Colon (tissue), 2 donors: ENCODE results near the gene CORO1C.

ENCODE experiments used
- FAIRE-seq: peaks from 2 replicates; lab custom pipeline; 2012; peaks lifted over from hg19 to GRCh38; lab: Jason Lieb, UNC
- donor health status: control.
- donor health status: control.

CORO1C gene

DNA sequence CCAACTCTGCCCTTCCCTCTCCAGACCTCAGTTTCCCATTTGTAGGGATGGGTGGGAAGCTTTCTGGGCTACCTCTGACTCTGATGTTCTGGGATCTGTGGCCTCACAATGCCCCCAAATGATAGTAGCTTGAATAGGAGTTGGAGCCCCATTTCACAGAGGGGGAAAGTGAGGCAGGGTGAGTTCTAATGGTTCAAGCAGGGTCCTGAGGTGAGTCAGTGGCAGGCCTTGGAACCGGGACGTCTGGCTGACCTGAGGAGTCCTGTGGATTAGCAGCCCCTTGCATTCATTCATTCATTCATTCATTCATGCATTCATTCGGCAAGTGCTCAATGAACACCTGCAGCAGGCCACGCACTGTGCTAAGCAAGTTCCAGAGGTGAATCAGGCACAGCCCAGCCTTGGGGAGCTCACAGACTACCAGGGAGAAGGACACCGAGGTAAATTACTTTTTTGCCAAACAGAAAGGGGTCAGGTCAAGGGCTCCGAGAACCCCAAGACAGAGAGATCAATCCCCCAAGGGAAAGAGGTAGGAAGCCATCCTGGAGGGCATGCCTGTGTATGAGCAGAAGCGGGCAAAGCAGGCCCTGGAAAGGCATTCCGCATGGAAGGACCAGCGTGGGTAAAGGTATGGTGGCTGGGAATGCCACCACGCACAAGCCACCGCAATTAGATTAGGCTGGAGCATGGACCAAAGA, 132.6 kb downstream of the CORO1C start:
- FAIRE-seq: no peak

DNA sequence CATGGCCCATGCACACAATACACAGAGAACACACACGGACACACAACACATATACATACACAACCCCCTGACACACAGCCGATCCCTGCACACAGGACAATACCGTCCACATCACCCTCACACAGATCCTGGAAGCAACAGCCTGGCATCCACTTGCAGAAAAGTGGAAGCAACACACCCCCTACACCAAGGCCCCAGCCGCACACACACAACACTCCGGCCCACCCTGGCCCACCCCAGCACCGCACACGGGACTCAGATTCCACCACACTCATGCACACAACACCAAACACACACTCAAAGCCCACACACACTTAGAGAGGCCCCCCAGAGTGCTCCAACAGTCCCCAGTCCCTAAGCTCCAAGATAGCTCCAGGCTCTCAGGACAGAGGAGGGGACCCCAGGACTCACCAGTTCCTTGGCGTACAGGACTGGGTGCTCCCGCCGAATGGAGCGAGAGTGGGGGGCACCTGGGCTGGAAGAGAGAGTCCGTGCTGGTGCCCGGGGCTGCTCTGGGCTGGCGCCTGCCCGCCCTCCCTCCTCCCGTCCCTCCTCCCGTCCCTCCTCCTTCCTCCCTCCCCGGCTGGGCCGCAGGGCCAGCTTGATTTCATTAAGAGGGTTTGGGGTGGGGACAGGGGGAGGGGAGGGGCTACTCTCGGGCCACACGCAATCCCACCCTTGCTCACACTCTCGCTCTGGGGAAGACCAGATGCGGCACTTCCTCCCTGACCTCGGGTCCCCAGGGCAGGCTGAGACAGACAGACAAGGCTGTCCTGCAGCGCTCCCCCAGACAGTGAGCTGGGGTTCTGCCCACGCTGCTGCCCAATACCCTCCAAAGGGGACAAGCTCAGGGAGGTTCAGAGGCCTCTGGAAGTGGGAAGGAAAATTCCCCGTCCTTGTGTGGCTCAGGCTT, 133.5 kb downstream of the CORO1C start, which contains the start of gene TMEM119:
Gene TMEM119, minus strand, starts transcription at position 526 of the 913 bp plus-strand sequence. CDS start 5,701 bp downstream, outside the sequence.
- FAIRE-seq: no peak

DNA sequence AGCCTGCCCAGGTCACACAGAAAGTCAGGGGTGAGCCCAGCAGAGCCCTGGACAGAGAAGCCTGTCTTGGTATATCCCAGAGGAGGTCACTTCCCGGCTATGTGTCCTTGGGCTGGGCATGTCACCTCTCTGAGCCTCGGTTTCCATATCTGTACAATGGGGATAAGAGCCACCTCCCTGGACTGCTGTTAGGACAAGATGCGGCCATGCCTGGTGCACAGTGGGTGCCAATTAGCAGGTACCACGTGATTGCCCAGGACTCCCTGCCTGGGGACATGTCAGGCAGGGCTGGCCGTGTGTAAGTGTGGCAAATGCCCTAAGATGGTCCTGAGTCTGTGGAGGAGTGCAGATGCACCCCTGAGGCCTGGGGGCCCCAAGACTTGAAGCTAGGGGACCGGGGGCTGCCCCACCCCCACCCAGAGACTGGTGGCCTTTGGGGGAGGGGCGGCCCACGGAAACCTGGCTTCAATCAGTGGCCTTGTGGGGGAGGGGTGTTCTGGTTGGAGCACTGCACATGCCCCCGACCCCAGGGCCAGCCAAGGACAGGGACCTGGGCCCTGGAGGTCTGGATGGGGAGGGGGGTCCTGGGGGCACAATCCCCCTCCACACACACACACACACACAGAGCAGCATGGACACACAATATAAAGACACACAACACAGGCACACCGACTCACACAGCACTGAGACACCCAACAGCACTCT, 134.3 kb downstream of the CORO1C start:
- FAIRE-seq: no peak

DNA sequence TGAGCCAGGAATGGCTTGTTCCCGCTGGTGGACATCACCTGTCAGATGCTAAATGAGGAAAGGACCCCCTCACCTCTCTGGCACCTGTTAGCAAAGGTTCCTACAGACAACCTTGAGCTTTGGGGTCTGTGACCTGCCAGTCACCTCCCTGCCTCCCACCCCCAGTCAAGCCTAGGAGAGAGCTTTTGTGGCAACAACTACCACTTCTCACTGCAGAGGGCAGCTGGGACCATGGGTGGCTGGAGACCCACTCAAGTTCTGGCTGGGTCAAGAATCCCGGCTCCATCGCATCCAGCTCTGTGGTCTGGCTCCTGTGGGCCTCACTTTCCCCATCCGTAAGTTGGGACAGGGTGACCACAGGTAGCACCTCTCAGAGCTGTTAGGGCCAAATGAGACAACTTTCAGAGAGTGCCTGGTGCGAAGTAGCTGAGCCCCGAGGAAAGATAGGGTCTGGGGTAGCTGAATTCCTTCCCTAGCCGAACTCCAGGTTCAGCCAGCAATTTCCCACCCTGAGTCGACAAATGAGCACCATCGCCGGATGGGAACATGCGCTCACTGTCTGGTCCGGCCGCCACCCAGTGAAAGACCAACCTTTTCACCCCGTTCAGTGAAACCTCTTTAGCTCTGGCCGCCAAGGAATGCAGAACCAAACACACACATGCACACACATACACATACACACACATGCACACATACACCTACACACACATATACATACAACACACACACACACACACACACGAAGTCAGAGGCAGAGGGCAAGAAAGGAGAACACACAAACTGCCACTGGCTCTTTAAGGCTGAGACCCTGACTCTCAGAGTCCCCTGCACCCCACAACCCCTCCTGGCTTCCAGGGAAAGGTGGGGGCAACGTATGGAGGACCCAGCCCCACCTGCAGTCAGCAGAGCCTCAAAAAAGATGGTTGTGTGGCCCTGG, 135.3 kb downstream of the CORO1C start:
- no peak for FAIRE-seq
